ENCODE measurements around the gene DOCK7. TPM values are rescaled to one million over a fixed set of nuclear protein-coding genes. Genes with fewer than 3 reads are reported as not detected.

Gene DOCK7
- total and polyA plus RNA-seq, 4 donors: 5.6 to 35.1 (median 21.7) TPM

DNA sequence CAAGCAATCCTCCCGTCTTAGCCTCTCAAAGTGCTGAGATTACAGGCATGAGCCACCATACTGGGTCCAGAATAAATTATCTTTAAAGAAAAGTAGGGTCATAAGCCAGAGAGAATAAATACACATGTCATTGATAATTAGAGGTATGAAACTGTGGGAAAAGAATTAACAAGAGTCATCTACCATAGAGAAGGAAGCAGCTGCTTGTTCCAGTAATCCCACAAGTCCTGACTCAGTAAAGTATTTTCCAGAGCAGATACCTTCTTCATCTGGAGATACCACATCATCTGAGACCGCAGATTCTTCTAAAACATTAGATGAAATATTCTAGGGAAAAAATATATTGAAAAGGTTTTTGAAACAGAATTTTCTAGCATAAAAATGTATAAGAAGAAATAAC lies 195.7 kb downstream of the DOCK7 start:
- Histone ChIP-seq H3K9me3 (ENCODE audit: control insufficient read depth in 4 of 4, low read length in 3 of 4) (no peaks in the 10 kb centered on the region), H3K9ac (ENCODE audit: low read depth in 1 of 2, low read length in 2 of 2) (no peak overlapping the region), H3K4me1 (ENCODE audit: control insufficient read depth in 4 of 4, insufficient read depth in 4 of 4, low read length in 3 of 4) (no peaks in the 10 kb centered on the region), H3K27me3 (ENCODE audit: control insufficient read depth in 4 of 4, insufficient read depth in 4 of 4, low read length in 3 of 4) (no peaks in the 10 kb centered on the region), H3K4me3 (ENCODE audit: low read depth in 1 of 3, low read length in 3 of 3) (no peak overlapping the region), H3K27ac (ENCODE audit: low read depth in 1 of 2, low read length in 2 of 2) (no peak overlapping the region), H3K36me3 (ENCODE audit: control insufficient read depth in 4 of 4, insufficient read depth in 3 of 4, low read depth in 1 of 4, low read length in 3 of 4) (peaks cover 0 to 16% (median 8%) of the 10 kb centered on the region in 4 donors)
- TF ChIP-seq, protein P1, sequence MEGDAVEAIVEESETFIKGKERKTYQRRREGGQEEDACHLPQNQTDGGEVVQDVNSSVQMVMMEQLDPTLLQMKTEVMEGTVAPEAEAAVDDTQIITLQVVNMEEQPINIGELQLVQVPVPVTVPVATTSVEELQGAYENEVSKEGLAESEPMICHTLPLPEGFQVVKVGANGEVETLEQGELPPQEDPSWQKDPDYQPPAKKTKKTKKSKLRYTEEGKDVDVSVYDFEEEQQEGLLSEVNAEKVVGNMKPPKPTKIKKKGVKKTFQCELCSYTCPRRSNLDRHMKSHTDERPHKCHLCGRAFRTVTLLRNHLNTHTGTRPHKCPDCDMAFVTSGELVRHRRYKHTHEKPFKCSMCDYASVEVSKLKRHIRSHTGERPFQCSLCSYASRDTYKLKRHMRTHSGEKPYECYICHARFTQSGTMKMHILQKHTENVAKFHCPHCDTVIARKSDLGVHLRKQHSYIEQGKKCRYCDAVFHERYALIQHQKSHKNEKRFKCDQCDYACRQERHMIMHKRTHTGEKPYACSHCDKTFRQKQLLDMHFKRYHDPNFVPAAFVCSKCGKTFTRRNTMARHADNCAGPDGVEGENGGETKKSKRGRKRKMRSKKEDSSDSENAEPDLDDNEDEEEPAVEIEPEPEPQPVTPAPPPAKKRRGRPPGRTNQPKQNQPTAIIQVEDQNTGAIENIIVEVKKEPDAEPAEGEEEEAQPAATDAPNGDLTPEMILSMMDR (IDR thresholded peaks at IDR 0.05; ENCODE audit: low read depth, low read length, missing input control): no peak
- no peak for TF ChIP-seq RAD21 (IDR thresholded peaks at IDR 0.05)
- TF ChIP-seq RXRA (IDR thresholded peaks at IDR 0.05): no peak
- TF ChIP-seq NR2F2 (IDR thresholded peaks at IDR 0.05): no peak
- no peak for TF ChIP-seq GABPA (IDR thresholded peaks at IDR 0.05 in 1 of 2, conservative IDR thresholded peaks at IDR 0.05 in 1 of 2)
- TF ChIP-seq FOXA1 (IDR thresholded peaks at IDR 0.05): no peak
- TF ChIP-seq JUND (IDR thresholded peaks at IDR 0.05): no peak
- TF ChIP-seq, protein P2, sequence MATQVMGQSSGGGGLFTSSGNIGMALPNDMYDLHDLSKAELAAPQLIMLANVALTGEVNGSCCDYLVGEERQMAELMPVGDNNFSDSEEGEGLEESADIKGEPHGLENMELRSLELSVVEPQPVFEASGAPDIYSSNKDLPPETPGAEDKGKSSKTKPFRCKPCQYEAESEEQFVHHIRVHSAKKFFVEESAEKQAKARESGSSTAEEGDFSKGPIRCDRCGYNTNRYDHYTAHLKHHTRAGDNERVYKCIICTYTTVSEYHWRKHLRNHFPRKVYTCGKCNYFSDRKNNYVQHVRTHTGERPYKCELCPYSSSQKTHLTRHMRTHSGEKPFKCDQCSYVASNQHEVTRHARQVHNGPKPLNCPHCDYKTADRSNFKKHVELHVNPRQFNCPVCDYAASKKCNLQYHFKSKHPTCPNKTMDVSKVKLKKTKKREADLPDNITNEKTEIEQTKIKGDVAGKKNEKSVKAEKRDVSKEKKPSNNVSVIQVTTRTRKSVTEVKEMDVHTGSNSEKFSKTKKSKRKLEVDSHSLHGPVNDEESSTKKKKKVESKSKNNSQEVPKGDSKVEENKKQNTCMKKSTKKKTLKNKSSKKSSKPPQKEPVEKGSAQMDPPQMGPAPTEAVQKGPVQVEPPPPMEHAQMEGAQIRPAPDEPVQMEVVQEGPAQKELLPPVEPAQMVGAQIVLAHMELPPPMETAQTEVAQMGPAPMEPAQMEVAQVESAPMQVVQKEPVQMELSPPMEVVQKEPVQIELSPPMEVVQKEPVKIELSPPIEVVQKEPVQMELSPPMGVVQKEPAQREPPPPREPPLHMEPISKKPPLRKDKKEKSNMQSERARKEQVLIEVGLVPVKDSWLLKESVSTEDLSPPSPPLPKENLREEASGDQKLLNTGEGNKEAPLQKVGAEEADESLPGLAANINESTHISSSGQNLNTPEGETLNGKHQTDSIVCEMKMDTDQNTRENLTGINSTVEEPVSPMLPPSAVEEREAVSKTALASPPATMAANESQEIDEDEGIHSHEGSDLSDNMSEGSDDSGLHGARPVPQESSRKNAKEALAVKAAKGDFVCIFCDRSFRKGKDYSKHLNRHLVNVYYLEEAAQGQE (IDR thresholded peaks at IDR 0.05): no peak
- TF ChIP-seq SP1 (IDR thresholded peaks at IDR 0.05): no peak
- no peak for TF ChIP-seq YY1 (IDR thresholded peaks at IDR 0.05)
- TF ChIP-seq EGR1 (IDR thresholded peaks at IDR 0.05; ENCODE audit: low read depth in 2 of 2): no peak
- no peak for TF ChIP-seq ZBTB33 (IDR thresholded peaks at IDR 0.05)
- TF ChIP-seq MAX (IDR thresholded peaks at IDR 0.05): no peak
- TF ChIP-seq ATF3 (IDR thresholded peaks at IDR 0.05): no peak
- TF ChIP-seq FOXA2 (IDR thresholded peaks at IDR 0.05): no peak
- TF ChIP-seq HNF4A (conservative IDR thresholded peaks at IDR 0.05): no peak
- TF ChIP-seq TAF1 (conservative IDR thresholded peaks at IDR 0.05): no peak
- TF ChIP-seq HNF4G (IDR thresholded peaks at IDR 0.05): no peak
- no peak for DNase-seq (ENCODE audit: low spot score)
- 97% methylated on average over 2 of the region's 2 CpGs for WGBS

Measured in liver (tissue), 9 donors.